HG03066 (cell line): ENCODE data around the gene INAVA.
"Not testable (repeated sequence)": the region's sequence is repeated elsewhere in the genome, so short reads cannot be mapped to it uniquely, and the experiment has no call there.

Source experiments
- ATAC-seq: cut with Tn5 transposase; IDR thresholded peaks from one replicate; pipeline ENCODE4 v1.9.1; 2021; ENCODE audit warnings: low read depth; ENCODE audit not compliant: unreplicated experiment

Gene INAVA

GRCh38 chr1:200959411-200959921, 64.8 kb downstream of the INAVA start:
- no peak for ATAC-seq

GRCh38 chr1:200960236-200960947, 65.7 kb downstream of the INAVA start:
- no peak for ATAC-seq

GRCh38 chr1:200960948-200961340, 66.2 kb downstream of the INAVA start:
- no peak for ATAC-seq

GRCh38 chr1:200962151-200962550, 67.5 kb downstream of the INAVA start:
- ATAC-seq = not testable (repeated sequence)

- no peak for ATAC-seq
Observed at GRCh38 chr1:200962631-200963030, 67.9 kb downstream of the INAVA start.

GRCh38 chr1:200963076-200963475, 68.4 kb downstream of the INAVA start:
- no peak for ATAC-seq

GRCh38 chr1:200963888-200964287, 69.2 kb downstream of the INAVA start:
- not testable (repeated sequence) for ATAC-seq
